Measurements from ENCODE around the gene KLHL20. TPM values are rescaled to one million over a fixed set of nuclear protein-coding genes. Genes with fewer than 3 reads are reported as not detected.
"Not testable (repeated sequence)": the region's sequence is repeated elsewhere in the genome, so short reads cannot be mapped to it uniquely, and the experiment has no call there.

KLHL20 gene
- total RNA-seq (10 to 100 TPM in 3 of 5 donors, 1 to 10 TPM in 2; 2.6 to 30.7 (median 10.7) TPM), polyA plus RNA-seq (10 to 100 TPM in 1 of 3 donors, 1 to 10 TPM in 2; 4.6 to 11.0 (median 8.2) TPM)
- long read RNA-seq, donor 1, partial matches to known transcripts, result 0 of 1 reads
- long read RNA-seq, donor 1, other reads (novel, unspliced or antisense), result 0 of 1 reads
- long read RNA-seq, donor 2, partial matches to known transcripts, result 0 of 1 reads
- long read RNA-seq, donor 2, other reads (novel, unspliced or antisense), result 0 of 1 reads
- long read RNA-seq, donor 3, partial matches to known transcripts, result 0 of 1 reads
- long read RNA-seq, donor 3, other reads (novel, unspliced or antisense), result 0 of 1 reads
- long read RNA-seq, donor 4, result 0 reads
- long read RNA-seq, donor 5, partial matches to known transcripts, result 0 of 1 reads
- long read RNA-seq, donor 5, other reads (novel, unspliced or antisense), result 0 of 1 reads
- long read RNA-seq, donor 6, result 0 reads
- long read RNA-seq, donor 7, partial matches to known transcripts, result 0 of 2 reads
- long read RNA-seq, donor 7, other reads (novel, unspliced or antisense), result 0 of 2 reads
- long read RNA-seq, donor 8, partial matches to known transcripts, result 0 of 2 reads
- long read RNA-seq, donor 8, other reads (novel, unspliced or antisense), result 0 of 2 reads
- long read RNA-seq, donor 9, partial matches to known transcripts, result 0 of 1 reads
- long read RNA-seq, donor 9, other reads (novel, unspliced or antisense), result 0 of 1 reads
- long read RNA-seq, donor 10, partial matches to known transcripts, result 0 of 2 reads
- long read RNA-seq, donor 10, other reads (novel, unspliced or antisense), result 0 of 2 reads

GRCh38 chr1:173714759-173715537, at the start of gene KLHL20:
Gene KLHL20, plus strand, starts transcription at chr1:173714981. Its CDS starts 1,063 bp downstream, at chr1:173716044.
- Histone ChIP-seq H3K36me3 (peaks cover 0 to 10% (median 2%) of the 10 kb centered on the region in 4 donors), H3K9me3 (no peaks in the 10 kb centered on the region), H3K4me1 (peaks cover 4 to 33% (median 23%) of the 10 kb centered on the region in 4 donors), H3K4me3 (peak within 1 kb of the TSS; percentile 63 to 84 (median 74)), H3K27ac (peak within 1 kb of the TSS; percentile 83 to 94 (median 94)), H3K27me3 (peaks cover 0 to 27% (median 10%) of the 10 kb centered on the region in 3 donors)
- peak; percentile 85 to 95 for DNase-seq
- 0 to 1% (median 0%) methylated on average over 29 to 43 of the region's 43 CpGs for WGBS, 5 donors
- intact Hi-C loops (cut with DNase I; ENCODE audit: low total_unique reads), result loop anchor here (10.0 kb wide), 1 partner anchor 280 kb away; no protein-coding TSS in a partner anchor
- TF ChIP-seq EP300 (IDR thresholded peaks at IDR 0.05) (no peak), CTCF (IDR thresholded peaks at IDR 0.05) (no peak), POLR2AphosphoS5 (IDR thresholded peaks at IDR 0.05) (peak; percentile 78 to 91 (median 90)), POLR2A (IDR thresholded peaks at IDR 0.05) (peak in 1 of 4 donors; percentile 53)

- H3K4me1 ChIP-seq, result peaks cover 7 to 13% (median 8%) of the 10 kb centered on the region in 4 donors
- peaks cover 0 to 35% (median 7%) of the 10 kb centered on the region in 3 donors for H3K27me3 ChIP-seq
- WGBS, 5 donors, result 84 to 96% (median 90%) methylated on average over 3 of the region's 3 CpGs
- no peak for DNase-seq
- H3K36me3 ChIP-seq, result no peaks in the 10 kb centered on the region
- H3K9me3 ChIP-seq, result no peaks in the 10 kb centered on the region
- no peak overlapping the region for H3K27ac ChIP-seq
- TF ChIP-seq POLR2AphosphoS5 (IDR thresholded peaks at IDR 0.05) (no peak), CTCF (IDR thresholded peaks at IDR 0.05) (no peak), POLR2A (IDR thresholded peaks at IDR 0.05) (no peak), EP300 (IDR thresholded peaks at IDR 0.05) (no peak)
- H3K4me3 ChIP-seq, result no peak overlapping the region
- intact Hi-C loops (cut with DNase I; ENCODE audit: low total_unique reads), result no loop called here
Observed at GRCh38 chr1:173666646-173667045, 48.1 kb upstream of the KLHL20 start.

GRCh38 chr1:173669491-173669941, 45.3 kb upstream of the KLHL20 start, which contains the start of gene ANKRD45:
Gene ANKRD45, minus strand, starts transcription at chr1:173669851. Its CDS starts 10,433 bp downstream, at chr1:173659418.
- Histone ChIP-seq H3K27ac (no peak within 1 kb of the TSS), H3K4me1 (peaks cover 7 to 13% (median 8%) of the 10 kb centered on the region in 4 donors), H3K27me3 (peaks cover 0 to 36% (median 7%) of the 10 kb centered on the region in 3 donors), H3K9me3 (no peaks in the 10 kb centered on the region), H3K36me3 (no peaks in the 10 kb centered on the region), H3K4me3 (peak within 1 kb of the TSS; percentile 36 to 47 (median 41))
- 0 to 3% (median 2%) methylated on average over 16 to 33 of the region's 33 CpGs for WGBS, 5 donors
- intact Hi-C loops (cut with DNase I; ENCODE audit: low total_unique reads), result no loop called here
- DNase-seq, result peak in 1 of 2 donors; percentile 88
- TF ChIP-seq POLR2AphosphoS5 (IDR thresholded peaks at IDR 0.05), result no peak
- TF ChIP-seq CTCF (IDR thresholded peaks at IDR 0.05), result no peak
- no peak for TF ChIP-seq POLR2A (IDR thresholded peaks at IDR 0.05)
- no peak for TF ChIP-seq EP300 (IDR thresholded peaks at IDR 0.05)

GRCh38 chr1:173674496-173674895, 40.3 kb upstream of the KLHL20 start:
- DNase-seq; H3K4me1 ChIP-seq; intact Hi-C loops (cut with DNase I; ENCODE audit: low total_unique reads): not testable (repeated sequence)

GRCh38 chr1:173680152-173680551, 34.6 kb upstream of the KLHL20 start:
- H3K27ac ChIP-seq; intact Hi-C loops (cut with DNase I; ENCODE audit: low total_unique reads); H3K36me3 ChIP-seq; H3K9me3 ChIP-seq; H3K27me3 ChIP-seq; H3K4me1 ChIP-seq; DNase-seq; H3K4me3 ChIP-seq: not testable (repeated sequence)
- WGBS, 5 donors, result 83 to 89% (median 88%) methylated on average over 5 of the region's 5 CpGs

More at GRCh38 chr1:173674496-173674895, 40.3 kb upstream of the KLHL20 start:
- not testable (repeated sequence) for H3K36me3 ChIP-seq, H3K4me3 ChIP-seq, H3K27ac ChIP-seq, H3K9me3 ChIP-seq
- H3K27me3 ChIP-seq, result peaks cover 0 to 23% (median 5%) of the 10 kb centered on the region in 3 donors
- 59 to 77% (median 76%) methylated on average over 2 of the region's 2 CpGs for WGBS, 5 donors
